GM21786 (cell line): ENCODE measurements around the gene CNOT10.

Source experiments
- ATAC-seq: cut with Tn5 transposase; IDR thresholded peaks from one replicate; pipeline ENCODE4 v1.9.1; 2021; ENCODE audit not compliant: unreplicated experiment

The CNOT10 gene

DNA sequence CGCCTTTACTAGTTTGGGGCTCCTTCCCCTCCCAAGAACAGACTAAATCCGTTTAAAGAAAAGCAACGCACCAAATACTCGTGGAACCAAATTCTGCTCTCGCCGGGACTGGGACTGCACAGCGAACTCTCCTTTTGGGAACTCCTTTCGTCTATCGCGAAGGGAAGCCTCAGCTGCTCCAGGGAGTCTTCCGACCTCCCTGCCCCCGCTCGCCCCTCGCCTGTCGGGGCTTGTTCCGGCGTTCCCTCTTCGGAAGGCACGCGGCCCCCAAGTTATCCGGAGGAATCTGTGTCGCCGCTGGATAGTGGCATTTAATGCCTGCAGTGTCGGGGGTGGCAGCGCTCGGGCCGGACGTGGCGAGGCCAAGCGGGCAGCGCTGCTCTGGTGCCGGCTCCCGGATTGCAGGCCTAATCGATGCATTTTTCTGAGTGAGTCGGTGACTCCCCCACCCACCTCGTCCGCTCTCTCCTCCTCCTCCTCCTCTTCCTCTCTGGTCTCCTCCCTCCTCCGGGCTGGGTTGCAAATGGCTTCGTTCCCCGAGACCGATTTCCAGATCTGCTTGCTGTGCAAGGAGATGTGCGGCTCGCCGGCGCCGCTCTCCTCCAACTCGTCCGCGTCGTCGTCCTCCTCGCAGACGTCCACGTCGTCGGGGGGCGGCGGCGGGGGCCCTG, 132.7 kb downstream of the CNOT10 start, which contains the start of gene TRIM71:
TSS of gene TRIM71 (plus strand) at position 440 of the 671 bp plus-strand sequence. CDS start at position 524, 84 bp downstream.
- ATAC-seq = no peak

DNA sequence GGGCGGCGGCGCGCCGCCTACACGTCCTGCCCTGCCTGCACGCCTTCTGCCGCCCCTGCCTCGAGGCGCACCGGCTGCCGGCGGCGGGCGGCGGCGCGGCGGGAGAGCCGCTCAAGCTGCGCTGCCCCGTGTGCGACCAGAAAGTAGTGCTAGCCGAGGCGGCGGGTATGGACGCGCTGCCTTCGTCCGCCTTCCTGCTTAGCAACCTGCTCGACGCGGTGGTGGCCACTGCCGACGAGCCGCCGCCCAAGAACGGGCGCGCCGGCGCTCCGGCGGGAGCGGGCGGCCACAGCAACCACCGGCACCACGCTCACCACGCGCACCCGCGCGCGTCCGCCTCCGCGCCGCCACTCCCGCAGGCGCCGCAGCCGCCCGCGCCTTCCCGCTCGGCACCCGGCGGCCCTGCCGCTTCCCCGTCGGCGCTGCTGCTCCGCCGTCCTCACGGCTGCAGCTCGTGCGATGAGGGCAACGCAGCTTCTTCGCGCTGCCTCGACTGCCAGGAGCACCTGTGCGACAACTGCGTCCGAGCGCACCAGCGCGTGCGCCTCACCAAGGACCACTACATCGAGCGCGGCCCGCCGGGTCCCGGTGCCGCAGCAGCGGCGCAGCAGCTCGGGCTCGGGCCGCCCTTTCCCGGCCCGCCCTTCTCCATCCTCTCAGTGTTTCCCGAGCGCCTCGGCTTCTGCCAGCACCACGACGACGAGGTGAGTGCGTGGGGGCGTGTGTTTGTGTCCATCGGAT, 133.4 kb downstream of the CNOT10 start:
- no peak for ATAC-seq

DNA sequence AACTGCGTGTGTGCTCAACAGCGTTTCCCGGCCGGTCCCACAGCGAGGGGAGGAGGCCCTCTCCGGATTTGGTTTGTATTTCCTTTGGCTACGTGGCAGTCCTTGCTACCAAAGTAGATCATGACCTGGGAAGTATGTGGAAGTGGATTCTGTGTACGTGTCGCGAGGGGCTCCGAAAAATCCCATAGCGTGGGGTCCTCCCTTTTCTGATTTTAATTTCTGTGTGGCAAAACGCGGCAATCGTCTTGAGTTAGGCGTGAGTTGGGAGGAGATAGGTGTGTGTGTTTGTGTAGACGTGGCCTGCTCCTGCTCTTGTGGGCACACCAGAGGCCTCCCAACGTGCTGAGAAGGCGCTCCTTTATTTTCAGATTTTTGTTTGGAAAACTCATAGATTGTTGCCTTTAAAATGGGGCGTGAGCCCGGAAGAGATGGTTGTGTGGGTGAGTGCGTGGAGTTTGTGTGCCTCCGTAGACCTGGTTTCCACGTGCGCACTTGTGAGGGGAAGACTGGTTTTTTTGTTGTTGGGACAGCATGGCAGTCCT, 134.1 kb downstream of the CNOT10 start:
- ATAC-seq = no peak

DNA sequence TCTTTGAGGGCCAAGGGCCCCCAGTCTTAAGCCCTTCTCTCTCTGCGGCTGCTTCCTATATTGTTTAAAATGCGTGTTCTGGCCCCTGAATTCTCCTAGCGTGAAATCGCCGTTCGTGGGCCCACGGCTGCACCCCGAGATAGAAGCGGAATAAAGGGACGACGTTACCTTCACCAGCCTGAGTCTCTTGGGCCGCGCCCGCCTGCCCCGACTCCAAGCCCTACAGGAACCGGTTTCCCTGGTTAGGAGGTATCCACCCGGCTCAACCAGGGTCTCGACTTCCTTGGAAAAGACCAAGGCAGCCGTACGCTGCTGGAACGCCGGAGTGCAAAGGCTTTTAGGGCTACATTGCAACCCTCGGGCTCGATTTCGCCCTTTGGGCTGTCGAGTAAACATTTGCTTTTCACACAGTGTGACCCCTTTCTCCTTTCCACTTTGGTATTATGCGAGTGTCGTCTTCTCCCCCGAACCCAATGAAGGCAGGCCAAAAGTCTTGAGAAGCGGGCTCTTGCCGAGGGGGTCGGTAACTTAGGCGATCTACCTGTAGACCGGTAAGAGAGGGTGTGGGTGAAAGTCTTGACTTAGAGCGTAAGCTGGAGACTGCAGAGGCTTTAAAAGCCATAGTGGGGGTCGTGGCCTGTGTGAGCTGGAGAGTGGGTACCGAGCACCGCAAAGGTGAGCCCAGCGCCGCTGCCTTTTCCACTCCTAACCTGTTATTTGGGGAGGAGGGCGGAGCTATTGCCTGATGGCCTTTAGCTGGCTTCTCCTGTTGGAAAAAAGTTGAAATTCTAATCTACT, 134.8 kb downstream of the CNOT10 start:
- no peak for ATAC-seq

DNA sequence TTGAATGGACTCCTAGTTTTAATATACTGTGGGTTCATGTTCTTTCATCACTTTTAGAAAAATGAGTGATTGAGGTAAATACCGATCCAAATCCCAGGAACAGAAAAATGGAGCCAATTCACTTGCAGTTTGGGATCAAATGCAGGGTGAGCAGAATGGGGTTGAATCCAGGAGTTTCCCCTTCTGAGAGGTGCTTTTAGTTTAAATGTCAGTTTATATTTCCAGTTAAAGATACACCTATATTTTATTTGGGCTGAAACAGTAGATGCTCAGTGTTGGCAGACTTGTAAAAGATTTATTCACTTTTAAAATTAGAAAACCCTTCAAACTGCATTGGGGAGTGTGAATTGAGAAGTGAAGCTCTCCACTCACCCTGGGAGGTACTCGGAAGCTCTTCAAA, 135.4 kb downstream of the CNOT10 start:
- no peak for ATAC-seq

DNA sequence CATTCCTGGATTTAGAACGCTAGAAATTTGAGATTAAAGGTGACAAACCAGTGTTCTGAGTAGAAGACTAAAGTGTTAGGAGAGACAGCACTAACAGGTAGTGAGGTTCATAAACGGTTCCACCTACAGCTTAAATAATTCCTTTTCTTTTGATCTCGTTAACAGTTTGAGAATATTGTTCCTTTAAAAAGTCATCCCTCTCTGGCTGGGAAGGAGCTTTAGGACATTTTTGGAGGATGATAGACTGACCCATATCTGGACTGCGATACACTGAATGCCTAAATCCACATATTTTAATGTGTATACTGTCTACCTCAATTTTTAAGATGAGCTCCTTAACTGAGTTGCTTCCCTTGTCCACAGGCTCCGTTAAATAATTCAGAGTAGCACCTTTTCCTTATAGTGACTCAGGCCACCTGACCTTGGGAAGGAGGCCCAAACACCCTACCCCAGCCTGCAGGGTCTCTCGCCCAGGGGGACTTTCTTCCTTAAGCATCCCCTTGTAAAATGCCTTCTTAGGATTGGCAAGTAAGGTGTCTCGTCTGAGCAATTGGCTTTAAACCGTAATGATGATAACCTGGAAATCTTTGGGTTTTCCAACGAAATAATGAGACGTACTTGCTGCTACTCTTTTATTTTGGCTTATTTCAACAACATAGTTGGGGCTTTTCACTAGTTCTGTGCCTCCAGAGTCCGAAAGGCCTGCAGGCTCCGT, 136.1 kb downstream of the CNOT10 start:
- no peak for ATAC-seq

DNA sequence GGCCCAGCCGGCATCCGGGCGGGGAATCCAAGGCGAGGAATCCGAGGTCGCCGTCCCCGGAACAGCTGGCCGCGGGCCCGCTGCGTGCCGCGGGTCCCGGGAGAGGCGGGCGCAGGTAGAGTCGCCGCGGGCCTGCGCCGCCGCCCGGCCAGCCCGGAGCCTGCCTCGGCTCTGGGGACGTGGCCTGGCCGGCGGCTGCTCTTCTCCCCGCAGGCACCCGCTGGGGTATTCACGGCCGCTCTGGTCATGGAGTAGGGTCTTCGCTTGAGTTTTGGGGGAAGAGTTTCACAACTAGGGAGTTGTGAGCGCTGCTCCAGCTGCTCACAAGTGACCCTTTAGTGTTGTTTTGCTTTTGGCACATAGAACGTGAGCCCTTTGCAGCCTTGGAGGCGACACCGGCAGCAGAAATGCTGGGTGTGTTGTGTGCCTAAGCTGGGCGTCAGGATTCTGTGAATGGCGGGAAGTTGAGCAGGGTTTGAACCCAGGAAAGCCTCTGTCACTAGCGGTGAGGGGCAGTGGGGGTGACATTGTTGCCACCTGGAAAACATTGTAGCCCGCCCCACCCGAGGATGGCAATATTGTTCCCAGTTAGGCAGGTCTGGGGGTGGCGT, 136.8 kb downstream of the CNOT10 start:
- no peak for ATAC-seq

DNA sequence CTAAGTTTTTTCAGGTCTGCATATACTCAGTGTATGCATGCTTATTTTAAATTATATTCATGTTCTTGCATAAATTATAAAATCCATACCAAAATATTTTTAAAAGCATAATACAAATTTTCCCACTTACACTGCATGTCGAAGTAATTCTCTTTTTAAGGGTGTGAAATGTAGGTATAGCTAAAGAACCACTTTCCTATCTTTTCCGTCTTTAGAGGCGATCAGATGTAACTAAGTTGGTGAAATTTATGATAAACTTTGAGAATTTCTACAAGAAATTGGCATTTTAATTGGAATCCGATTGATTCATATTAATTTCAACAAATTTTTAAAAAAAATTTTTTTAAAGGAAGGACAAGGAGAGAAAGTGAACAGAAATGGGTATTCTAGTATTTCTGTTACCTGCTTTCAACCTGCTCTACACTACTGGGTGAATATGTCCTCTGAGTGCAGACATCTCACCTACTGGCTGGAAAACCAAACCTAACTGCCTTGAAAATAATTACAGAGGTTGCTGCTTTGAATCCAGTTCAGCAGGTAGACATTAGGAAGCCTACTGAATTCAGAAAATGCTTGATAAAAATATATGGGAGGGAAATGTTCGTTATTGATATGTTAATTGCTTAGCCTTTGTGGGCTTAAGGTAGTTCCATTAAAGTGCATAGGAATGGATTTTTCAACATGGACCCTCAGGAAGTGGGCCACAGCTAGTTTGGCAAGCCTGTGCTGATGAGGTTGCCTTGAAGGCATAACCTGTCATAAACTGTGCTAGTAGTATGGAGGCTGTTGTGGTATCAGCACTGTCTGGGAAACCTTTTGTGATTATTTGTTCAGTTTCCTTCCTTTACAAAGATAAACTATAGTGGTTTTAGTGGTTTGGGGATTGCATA, 137.9 kb downstream of the CNOT10 start:
- no peak for ATAC-seq
